ENCODE measurements around the gene ACSM5.
"Not testable (repeated sequence)": the region's sequence is repeated elsewhere in the genome, so short reads cannot be mapped to it uniquely, and the experiment has no call there.

Gene ACSM5

DNA sequence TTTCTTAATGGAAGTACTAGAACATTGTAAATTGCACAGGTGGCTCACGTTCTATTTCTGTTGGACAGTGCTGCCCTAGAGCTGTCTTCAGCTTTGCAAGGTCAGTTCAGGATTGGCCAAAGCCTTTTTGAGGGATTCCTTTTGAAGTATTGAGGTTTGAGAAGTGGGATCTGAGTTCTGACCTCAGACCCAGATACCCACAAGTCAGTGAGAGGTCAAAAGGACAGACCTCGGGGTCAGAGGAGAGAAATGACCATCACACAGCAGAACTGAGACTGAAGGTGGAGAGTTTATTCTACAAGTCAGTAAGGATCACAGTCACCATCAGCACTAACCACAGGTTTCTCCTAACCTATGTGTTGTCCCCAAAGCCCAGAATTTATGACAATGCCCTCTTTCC, 1.7 kb downstream of the ACSM5 start:
- intact Hi-C loops (cut with DNase I; ENCODE audit: low total_unique reads), result no loop called here
- Histone ChIP-seq H3K27ac (no peak overlapping the region), H3K4me1 (peaks cover 0 to 9% (median 0%) of the 10 kb centered on the region in 4 donors)

DNA sequence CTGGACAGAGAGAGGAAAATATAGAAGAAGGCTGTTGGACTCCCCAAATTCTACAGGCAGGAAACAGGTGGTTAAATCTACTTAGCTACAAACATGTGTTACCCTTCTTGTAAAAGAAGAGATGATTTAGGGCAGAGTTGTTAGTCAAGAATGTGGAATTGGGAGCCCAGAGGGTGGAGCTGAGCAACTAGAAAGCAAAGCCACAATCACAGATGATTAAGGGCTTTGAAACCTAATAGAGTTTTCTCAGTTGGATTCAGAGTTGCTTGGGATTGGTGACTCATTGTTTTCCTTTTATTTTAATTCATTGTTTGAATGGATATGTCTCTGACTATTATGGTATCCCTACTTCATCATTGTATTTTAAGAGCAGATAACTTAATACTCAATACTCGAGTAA, 6.2 kb downstream of the ACSM5 start:
- no peak overlapping the region for H3K27ac ChIP-seq
- no peak overlapping the region for H3K4me3 ChIP-seq
- no peaks in the 10 kb centered on the region for H3K36me3 ChIP-seq
- H3K9me3 ChIP-seq, result no peaks in the 10 kb centered on the region
- H3K4me1 ChIP-seq, result no peaks in the 10 kb centered on the region
- DNase-seq, result no peak
- intact Hi-C loops (cut with DNase I; ENCODE audit: low total_unique reads), result no loop called here
- no peaks in the 10 kb centered on the region for H3K27me3 ChIP-seq
- TF ChIP-seq, protein P1, sequence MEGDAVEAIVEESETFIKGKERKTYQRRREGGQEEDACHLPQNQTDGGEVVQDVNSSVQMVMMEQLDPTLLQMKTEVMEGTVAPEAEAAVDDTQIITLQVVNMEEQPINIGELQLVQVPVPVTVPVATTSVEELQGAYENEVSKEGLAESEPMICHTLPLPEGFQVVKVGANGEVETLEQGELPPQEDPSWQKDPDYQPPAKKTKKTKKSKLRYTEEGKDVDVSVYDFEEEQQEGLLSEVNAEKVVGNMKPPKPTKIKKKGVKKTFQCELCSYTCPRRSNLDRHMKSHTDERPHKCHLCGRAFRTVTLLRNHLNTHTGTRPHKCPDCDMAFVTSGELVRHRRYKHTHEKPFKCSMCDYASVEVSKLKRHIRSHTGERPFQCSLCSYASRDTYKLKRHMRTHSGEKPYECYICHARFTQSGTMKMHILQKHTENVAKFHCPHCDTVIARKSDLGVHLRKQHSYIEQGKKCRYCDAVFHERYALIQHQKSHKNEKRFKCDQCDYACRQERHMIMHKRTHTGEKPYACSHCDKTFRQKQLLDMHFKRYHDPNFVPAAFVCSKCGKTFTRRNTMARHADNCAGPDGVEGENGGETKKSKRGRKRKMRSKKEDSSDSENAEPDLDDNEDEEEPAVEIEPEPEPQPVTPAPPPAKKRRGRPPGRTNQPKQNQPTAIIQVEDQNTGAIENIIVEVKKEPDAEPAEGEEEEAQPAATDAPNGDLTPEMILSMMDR (IDR thresholded peaks at IDR 0.05), result no peak

More for the DNA sequence above, 1.7 kb downstream of the ACSM5 start:
- DNase-seq, result no peak
- Histone ChIP-seq H3K9me3 (no peaks in the 10 kb centered on the region), H3K36me3 (no peaks in the 10 kb centered on the region), H3K4me3 (no peak overlapping the region), H3K27me3 (no peaks in the 10 kb centered on the region)
- TF ChIP-seq, protein P1 (IDR thresholded peaks at IDR 0.05), result no peak

DNA sequence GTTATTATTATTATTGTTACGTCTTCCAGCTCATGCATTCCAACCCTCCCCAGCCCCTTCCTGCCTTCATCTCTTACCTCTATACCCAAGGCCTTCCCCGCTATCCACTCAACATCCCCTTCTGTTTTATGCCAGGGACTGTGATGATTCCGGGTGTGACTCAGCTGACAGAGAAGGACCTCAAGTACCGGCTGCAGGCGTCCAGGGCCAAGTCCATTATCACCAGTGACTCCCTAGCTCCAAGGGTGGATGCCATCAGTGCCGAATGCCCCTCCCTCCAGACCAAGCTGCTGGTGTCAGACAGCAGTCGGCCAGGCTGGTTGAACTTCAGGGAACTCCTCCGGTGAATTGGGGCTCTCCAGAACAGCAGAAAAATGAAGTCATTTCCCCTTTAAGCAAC, 9.8 kb downstream of the ACSM5 start:
- not testable (repeated sequence) for DNase-seq

DNA sequence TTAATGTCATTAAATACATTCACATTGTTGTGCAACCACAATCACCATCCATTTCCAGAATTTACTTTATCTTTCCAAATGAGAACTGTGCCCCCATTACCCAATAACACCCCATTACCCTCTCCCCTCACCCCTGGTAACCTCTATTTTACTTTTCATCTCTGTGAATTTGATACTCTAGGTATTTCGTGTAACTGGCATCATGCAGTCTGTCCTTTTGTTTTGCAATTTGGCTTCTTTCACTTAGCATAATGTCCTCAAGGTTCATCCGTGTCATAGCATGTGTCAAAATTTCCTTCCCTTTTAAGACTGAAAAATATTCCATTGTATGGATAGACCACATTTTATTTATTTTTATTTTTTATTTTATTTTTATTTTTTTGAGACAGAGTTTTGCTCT, 12.4 kb downstream of the ACSM5 start:
- not testable (repeated sequence) for H3K27ac ChIP-seq, DNase-seq

More for the DNA sequence above, 9.8 kb downstream of the ACSM5 start:
- H3K36me3 ChIP-seq; H3K27me3 ChIP-seq; H3K27ac ChIP-seq; intact Hi-C loops (cut with DNase I; ENCODE audit: low total_unique reads); H3K4me1 ChIP-seq; H3K4me3 ChIP-seq; H3K9me3 ChIP-seq: not testable (repeated sequence)

DNA sequence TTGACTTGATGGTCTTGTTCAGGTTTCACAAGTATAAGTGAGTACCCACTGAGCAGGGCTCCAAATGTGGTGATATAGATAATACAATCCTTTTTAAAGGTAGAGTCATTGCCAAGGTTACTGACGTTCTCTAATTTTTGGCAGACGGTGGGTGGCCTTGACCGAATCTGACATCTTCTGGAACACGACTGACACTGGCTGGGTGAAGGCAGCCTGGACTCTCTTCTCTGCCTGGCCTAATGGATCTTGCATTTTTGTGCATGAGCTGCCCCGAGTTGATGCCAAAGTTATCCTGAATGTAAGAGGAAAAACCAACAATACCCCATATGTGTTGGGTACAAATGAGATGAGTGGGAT, 14.4 kb downstream of the ACSM5 start:
- H3K4me3 ChIP-seq; H3K27me3 ChIP-seq; H3K27ac ChIP-seq; intact Hi-C loops (cut with DNase I; ENCODE audit: low total_unique reads); H3K36me3 ChIP-seq; DNase-seq; H3K4me1 ChIP-seq; H3K9me3 ChIP-seq: not testable (repeated sequence)

More for the DNA sequence above, 12.4 kb downstream of the ACSM5 start:
- intact Hi-C loops (cut with DNase I; ENCODE audit: low total_unique reads); H3K9me3 ChIP-seq; H3K4me1 ChIP-seq; H3K4me3 ChIP-seq; H3K36me3 ChIP-seq; H3K27me3 ChIP-seq: not testable (repeated sequence)

DNA sequence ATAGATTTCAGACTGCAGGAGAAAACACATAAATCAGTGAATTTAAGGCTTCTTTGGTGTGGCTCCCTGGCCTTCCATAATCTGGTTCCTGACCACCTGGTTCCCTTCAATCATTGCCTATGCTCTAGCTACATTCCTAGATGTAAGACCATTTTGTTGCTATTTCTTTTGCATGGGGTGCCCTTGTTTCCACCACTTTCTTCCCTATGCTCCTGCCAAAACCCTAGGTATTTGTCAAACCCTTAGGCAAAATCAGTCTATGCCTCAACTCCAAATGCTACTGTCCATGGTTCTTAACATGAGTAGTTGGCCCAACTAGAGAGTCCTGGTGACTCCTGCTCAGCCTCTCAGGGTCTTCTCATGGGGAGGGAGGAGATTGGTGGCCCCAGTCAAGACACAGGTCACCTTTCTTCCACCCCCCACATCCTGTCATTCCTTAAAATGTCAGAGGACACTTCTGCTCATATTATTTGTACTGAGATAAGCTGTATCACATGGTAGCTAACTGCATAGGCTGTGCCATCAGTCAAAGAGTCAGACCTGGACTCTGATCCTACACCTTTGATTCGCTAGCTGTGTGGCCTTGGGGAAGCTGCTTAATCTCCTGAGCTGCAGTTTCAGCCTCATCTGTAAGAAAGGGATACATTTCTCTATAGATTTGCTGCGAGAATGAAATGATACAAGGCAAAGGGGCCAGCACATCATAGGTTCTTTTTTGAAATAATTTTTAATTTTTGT, 15.0 kb downstream of the ACSM5 start:
- no peak overlapping the region for H3K27ac ChIP-seq
- no peaks in the 10 kb centered on the region for H3K4me1 ChIP-seq
- no peaks in the 10 kb centered on the region for H3K36me3 ChIP-seq
- DNase-seq, result no peak
- H3K4me3 ChIP-seq, result no peak overlapping the region
- no peaks in the 10 kb centered on the region for H3K9me3 ChIP-seq
- TF ChIP-seq, protein P1 (IDR thresholded peaks at IDR 0.05), result no peak
- H3K27me3 ChIP-seq, result no peaks in the 10 kb centered on the region
- intact Hi-C loops (cut with DNase I; ENCODE audit: low total_unique reads), result no loop called here

DNA sequence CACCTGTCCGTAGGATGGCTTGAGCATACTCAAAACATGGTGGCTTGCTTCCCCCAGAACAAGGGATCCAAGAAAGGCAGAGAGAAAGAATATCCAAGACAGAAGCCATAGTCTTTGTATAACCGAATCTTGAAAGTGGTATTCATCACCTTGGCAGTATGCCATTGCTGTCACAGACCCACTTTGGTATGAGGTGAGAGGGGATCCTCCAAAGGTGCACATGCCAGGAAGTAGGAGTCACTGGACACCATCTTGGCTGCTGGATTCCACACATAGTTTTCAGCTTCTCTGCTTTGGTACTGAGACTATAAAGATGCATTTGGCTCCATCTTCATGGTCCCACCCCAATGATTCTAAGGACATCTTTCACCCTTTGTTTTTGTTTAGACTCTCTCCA, 18.1 kb downstream of the ACSM5 start:
- H3K9me3 ChIP-seq; H3K4me3 ChIP-seq; H3K4me1 ChIP-seq; H3K27ac ChIP-seq; H3K36me3 ChIP-seq; intact Hi-C loops (cut with DNase I; ENCODE audit: low total_unique reads); H3K27me3 ChIP-seq; DNase-seq: not testable (repeated sequence)

DNA sequence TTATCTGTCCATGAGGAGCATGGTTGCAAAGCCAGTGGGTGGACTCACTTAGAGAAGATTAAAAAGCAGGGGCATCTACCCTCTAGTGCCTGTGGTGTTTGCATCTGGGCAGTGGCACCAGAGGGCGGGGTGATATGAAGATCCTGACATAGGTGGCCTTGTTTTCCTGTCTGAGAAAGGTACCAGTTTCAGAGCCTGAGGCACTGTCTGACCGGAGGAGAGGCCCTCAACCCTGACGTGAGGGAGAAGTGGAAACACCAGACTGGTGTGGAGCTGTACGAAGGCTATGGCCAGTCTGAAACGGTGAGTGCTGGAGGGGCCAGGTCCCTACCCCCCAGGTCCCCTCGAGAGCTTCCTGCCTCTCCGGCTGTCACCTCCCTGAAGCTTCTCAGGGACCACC, 20.2 kb downstream of the ACSM5 start:
- H3K9me3 ChIP-seq; H3K4me1 ChIP-seq; H3K36me3 ChIP-seq; H3K27me3 ChIP-seq; DNase-seq; H3K4me3 ChIP-seq; H3K27ac ChIP-seq; intact Hi-C loops (cut with DNase I; ENCODE audit: low total_unique reads): not testable (repeated sequence)

DNA sequence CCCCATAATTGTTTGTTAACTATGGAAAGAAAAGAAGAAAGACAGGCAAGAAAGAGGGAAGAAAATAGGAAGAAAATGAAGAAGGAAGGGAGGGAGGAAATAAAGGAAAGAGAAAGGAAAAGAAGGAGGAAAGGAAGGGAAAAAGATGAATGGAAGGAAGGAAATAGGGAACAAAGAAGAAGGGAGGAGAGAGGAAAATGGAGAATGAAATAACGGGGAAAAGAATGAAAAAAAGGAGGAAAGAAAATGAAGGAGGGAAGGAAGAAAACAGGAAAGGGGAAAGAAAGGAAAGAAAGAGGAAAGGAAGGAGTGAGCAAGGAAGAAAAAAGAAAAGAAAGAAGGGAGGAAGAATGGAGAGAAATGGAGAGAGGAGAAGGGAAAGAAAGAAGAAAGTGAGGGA, 21.1 kb downstream of the ACSM5 start:
- intact Hi-C loops (cut with DNase I; ENCODE audit: low total_unique reads); DNase-seq; H3K27me3 ChIP-seq; H3K4me3 ChIP-seq; H3K4me1 ChIP-seq; H3K36me3 ChIP-seq; H3K27ac ChIP-seq; H3K9me3 ChIP-seq: not testable (repeated sequence)

Data from tibial artery (tissue), 4 donors.